ENCODE data around the gene JAZF1.
A peak's percentile ranks its signal among the peaks of the same experiment; 100 is the strongest.

JAZF1 gene

DNA sequence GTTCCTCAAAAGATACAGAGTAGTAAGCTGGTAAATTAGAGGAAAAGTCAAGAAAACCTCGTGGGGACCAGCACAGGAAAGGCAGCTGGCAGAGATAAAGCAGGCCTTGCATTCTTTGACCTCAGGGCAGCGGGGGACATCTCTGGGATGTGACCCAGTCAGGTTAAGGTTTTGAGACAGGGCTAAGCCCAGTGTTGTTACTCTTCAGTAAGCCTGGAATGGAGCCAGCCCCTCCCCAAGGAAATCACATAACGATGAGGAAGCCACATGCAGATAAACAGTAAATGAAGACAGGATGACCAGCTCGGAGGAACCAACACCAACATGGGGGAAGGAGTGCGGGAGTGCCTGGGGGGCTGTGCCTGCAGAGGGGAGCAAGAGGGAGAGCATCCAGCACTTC lies 99.6 kb downstream of the JAZF1 start:
- TF ChIP-seq, protein P1, sequence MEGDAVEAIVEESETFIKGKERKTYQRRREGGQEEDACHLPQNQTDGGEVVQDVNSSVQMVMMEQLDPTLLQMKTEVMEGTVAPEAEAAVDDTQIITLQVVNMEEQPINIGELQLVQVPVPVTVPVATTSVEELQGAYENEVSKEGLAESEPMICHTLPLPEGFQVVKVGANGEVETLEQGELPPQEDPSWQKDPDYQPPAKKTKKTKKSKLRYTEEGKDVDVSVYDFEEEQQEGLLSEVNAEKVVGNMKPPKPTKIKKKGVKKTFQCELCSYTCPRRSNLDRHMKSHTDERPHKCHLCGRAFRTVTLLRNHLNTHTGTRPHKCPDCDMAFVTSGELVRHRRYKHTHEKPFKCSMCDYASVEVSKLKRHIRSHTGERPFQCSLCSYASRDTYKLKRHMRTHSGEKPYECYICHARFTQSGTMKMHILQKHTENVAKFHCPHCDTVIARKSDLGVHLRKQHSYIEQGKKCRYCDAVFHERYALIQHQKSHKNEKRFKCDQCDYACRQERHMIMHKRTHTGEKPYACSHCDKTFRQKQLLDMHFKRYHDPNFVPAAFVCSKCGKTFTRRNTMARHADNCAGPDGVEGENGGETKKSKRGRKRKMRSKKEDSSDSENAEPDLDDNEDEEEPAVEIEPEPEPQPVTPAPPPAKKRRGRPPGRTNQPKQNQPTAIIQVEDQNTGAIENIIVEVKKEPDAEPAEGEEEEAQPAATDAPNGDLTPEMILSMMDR (IDR thresholded peaks at IDR 0.05; ENCODE audit: borderline replicate concordance, insufficient read depth, low read depth, low read length) = no peak
- H3K4me3 ChIP-seq (ENCODE audit: low read depth, low read length) = no peak overlapping the region

DNA sequence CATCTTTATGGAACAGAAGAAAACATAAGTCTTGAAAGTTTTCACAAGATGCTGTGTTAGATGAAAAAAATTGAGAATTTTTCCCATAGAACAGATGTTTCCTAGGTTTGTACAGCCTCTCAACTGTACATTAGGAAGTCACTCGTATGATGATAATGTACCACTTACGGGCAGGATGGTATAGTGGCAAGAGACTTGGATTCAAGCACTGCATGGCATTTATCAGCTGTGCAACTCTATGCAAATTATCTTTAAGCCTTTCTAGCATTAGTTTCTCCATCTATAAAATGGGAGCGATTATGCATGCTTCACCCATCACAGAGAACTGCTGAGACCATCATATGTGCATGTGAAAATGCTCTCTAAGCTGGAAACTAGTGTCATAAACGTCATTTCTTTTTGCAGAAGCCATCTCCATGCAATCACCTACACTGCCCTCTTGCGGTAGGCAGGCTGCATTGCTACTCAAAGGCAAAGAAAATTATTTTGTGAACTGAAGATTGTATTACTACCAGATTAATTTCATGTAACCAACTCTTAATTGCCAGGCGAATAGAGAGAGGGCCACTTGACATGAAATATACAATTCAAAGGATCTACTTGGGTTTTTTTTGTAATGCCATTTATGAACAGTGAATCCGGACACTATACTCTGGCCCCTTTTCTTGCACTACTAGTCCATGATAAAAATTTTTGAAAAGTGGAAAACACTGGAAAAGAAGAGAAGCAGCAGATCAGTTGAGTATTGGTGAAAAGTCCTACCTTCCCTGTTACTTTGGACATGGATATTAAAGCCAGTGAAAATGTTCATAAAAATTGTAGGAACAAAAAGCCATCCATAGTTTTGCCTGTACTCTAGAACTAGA lies 102.3 kb downstream of the JAZF1 start:
- H3K4me3 ChIP-seq (ENCODE audit: low read depth, low read length) = no peak overlapping the region
- TF ChIP-seq, protein P1 (IDR thresholded peaks at IDR 0.05; ENCODE audit: borderline replicate concordance, insufficient read depth, low read depth, low read length) = peak; percentile 94

DNA sequence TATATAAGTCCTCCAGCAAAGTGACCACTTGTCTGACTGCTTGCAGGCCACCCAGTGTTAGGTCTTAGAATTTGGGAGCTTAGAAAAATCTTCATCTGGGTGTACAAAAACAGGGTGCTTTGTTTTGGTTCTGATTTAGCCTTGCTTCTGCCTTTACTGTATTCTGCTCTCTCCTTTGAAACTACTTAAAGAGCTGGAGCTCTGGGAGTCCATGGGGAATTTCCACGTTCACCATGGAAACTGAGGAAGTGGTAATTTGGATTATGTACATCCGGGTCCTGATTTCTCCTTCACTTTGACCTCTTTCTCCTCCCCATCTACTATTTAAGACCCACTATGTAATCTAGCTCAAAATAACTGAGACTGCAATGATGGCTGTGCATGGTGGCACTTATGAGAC lies 103.0 kb downstream of the JAZF1 start:
- no peak overlapping the region for H3K4me3 ChIP-seq (ENCODE audit: low read depth, low read length)
- TF ChIP-seq, protein P1 (IDR thresholded peaks at IDR 0.05; ENCODE audit: borderline replicate concordance, insufficient read depth, low read depth, low read length) = no peak

DNA sequence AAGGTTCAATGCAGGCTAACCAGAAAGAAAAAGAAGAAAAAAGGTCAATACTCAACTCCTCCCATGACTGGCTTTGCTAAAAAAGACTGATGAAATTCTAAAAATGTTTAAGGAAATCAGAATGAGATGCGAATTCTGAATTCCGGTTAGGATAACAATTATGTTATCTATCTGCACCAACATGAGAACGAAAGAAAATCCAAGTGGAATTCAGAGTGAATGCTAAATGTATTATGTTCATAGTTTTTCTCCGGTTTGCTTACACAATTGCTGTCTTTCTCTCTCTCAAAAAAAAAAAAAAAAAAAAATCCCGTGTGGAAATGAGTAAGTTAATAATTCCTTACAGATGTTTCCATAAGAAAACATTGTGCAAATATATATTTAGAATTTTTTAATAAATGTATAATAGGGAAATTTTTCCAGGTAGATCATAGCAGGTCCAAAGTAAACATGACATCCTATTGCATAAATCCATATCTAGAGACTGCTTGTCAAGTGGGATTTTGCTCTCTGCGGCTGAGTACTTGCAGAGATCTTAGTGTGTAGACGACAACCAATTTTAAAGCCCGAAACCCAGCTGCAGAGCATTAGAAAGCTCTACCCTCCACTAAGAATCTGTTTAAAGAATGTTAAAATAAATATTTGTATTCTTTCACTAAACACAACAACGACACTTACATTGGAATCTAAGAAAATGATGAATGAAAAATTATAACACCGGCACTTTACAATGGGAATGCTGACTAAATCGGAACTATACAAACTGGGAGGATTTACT lies 104.0 kb downstream of the JAZF1 start:
- TF ChIP-seq, protein P1 (IDR thresholded peaks at IDR 0.05; ENCODE audit: borderline replicate concordance, insufficient read depth, low read depth, low read length) = no peak
- H3K4me3 ChIP-seq (ENCODE audit: low read depth, low read length) = no peak overlapping the region

DNA sequence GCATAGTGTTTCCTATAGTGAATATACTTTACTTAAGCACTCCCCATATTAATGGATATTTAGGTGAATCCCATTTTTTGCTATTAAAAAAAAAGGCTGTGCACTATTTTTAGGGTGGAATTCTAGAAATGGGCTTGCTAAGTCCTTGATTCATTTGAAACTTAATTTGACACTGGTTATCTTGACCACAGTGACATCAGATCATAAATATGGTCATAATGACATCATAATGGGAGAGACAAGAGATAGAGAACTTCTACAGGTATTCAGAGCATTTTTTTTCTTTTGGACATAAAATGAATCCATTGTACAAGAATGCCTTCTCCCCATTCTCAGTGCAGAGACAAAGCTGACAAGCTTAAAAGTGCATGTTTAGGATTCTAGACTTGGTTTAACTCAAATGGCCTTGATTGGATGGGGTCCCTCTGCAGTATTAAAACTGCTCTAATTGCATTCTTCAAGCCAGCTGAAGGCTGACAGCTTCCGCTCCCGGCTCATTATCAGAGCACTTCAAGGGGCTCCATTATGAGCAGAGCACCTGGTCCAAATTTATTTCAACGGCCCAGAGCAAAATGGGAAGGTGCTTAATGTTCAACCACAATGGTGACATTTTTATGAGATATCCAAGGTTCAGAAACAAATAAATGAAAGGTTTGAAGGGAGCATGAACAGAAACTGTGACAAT lies 104.8 kb downstream of the JAZF1 start:
- H3K4me3 ChIP-seq (ENCODE audit: low read depth, low read length) = no peak overlapping the region
- TF ChIP-seq, protein P1 (IDR thresholded peaks at IDR 0.05; ENCODE audit: borderline replicate concordance, insufficient read depth, low read depth, low read length) = no peak

DNA sequence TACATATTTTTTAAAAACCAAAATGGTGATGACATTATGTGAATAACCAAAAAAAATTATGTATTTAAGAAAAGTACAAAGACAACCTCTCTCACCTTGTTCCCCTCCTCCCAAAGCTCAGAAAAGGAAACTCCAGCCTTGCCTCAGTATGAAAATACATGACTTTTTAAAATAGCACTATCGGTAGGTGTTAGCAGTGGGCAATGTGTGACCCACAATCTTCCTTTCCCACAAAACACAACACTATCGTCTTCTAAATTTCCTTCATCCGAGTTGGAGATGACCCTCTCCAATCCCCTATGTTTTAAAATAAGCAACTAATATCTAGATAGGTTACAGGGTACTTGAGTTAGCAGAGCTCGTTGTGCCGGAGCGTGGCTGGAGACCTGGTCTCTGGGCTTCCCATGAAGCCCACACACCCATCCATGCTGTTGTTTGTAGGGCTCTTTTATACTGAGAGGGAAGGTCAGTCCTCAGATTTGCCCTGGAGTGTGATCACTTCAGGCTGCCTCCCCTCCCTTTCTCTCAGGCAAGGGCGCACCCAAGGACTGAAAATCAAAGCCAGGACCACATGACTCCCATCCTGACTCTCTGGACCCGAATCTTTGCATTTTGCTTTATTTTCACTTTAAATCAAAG lies 107.6 kb downstream of the JAZF1 start:
- H3K4me3 ChIP-seq (ENCODE audit: low read depth, low read length) = no peak overlapping the region
- TF ChIP-seq, protein P1 (IDR thresholded peaks at IDR 0.05; ENCODE audit: borderline replicate concordance, insufficient read depth, low read depth, low read length) = no peak
